NCI-H1694 treated with DMSO at 0.1 percent for 48 hours (cell line): Measurements from ENCODE around the gene NEK3.
"Not testable (repeated sequence)": the region's sequence is repeated elsewhere in the genome, so short reads cannot be mapped to it uniquely, and the experiment has no call there.

Experiments used
- DNase-seq: peaks from one replicate; lab custom pipeline; 2025; lab: John Stamatoyannopoulos, UW

Gene NEK3, protein sequence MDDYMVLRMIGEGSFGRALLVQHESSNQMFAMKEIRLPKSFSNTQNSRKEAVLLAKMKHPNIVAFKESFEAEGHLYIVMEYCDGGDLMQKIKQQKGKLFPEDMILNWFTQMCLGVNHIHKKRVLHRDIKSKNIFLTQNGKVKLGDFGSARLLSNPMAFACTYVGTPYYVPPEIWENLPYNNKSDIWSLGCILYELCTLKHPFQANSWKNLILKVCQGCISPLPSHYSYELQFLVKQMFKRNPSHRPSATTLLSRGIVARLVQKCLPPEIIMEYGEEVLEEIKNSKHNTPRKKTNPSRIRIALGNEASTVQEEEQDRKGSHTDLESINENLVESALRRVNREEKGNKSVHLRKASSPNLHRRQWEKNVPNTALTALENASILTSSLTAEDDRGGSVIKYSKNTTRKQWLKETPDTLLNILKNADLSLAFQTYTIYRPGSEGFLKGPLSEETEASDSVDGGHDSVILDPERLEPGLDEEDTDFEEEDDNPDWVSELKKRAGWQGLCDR

DNA sequence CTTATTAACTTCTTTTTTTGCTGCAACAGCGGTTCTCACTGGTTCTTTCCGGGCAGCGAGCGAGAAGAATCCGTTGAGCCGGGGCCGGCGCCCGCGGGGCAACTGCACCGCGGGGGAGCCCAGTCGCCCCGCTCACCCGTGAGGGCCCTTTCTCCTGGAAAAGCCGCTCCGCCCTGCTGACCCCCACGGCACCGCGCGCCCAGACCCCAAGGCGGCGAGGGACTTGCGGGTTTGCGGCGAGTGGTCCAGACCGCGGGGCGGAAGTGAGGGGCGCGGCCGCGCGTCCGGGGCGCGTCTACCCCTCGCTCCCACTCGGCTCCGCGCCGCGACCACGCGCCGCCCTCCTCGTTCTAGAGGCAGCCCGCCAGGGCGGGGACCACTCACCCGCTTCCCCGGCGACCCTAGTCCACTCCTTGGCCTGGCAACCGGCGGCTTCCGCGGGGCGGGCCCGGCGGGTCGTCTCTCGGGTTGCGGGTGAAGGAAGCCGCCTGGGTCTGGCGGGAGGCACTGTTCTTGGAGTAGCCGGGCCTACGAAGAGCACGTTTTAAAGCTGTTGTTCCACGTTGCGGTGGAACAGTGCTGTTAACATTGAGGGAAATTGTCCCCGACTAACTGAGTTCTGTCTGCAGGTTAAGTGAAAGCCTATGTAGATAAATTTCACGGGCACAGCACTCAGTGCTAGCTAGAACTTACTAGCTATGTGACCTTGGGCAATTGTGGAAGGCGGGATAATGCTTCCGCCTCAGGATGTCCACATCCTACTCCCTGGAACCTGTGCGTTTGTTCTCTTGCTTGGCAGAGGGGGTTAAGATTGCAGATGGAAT is at the start of gene NEK3:
NEK3 (minus strand) TSS at position 439 of the 824 bp plus-strand sequence. CDS start 3,406 bp downstream, outside the sequence.
- DNase-seq: peak; percentile 21

DNA sequence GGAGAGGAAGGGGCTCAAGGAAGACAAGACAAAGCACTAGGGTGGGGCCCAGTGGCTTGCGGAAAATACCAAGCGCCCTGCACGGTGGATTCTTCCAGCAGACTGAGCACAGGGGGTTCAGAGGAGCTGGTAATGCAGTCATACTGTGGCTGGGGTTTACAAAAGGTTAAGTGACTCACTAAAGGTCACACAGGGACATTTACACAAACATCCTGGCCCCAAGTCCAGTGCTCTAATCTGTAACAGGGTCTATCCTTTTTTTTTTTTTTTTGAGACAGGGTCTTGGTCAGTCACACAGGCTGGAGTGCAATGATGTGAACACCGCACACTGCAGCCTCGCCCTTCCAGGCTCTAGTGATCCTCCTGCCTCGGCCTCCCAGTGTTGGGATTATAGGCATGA is 49.0 kb upstream of the NEK3 start:
- DNase-seq: not testable (repeated sequence)

DNA sequence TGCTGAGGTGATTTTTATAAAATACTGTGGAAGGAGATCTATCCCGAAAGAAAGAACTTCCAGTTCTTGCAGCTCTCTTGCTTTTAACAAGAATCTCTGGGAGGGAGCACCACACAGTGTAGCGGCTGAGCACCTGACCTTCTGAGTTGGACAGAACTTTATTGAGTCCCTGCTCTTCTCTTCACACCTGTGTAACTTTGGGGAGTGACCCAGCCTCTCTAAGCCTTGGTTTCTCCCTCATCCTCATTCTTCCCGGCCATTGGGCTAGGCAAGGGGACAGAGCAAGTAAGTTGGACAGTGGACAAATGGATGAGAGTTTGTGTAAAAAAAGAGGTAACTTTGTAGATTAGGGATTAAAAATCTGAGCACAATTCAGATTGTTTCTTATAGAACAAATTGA is 48.5 kb upstream of the NEK3 start:
- DNase-seq: not testable (repeated sequence)

DNA sequence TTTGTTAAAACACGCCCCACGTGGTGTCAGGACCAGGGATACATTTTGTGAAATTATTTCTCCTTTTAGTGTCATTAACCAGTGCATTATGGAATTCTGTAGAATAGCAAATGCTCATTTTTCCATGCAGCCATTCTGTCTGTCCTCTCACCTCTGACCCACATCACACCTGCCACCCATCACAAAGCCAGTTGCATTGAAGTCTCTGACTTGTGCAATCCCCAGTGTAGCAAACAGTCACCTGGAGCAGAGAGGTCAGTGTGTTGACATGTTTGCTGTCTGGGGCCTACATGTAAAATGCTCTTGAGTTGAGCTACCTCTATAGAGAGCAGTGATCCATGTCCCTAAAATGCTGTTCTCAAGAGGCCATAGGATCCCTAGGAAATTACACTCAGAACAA is 47.9 kb upstream of the NEK3 start:
- not testable (repeated sequence) for DNase-seq

DNA sequence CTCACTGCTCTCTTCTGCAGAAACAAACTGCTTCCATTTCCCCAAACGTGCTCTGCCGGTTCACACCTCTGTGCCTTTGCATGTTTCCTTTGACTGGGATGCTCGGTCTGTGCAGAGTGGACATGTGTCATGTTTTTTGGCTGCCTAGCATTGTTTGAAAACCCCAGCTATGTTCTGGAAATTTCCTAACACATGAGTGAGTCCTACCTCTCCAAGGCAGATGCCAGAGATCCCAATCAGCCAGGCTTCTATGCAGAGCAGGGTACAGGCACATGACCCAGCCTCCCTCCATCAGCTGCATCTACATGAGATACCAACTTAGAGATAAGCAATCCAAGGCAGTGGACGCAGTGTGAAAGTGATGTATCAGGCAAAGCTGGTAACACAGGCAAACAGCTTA is 45.1 kb upstream of the NEK3 start:
- not testable (repeated sequence) for DNase-seq

DNA sequence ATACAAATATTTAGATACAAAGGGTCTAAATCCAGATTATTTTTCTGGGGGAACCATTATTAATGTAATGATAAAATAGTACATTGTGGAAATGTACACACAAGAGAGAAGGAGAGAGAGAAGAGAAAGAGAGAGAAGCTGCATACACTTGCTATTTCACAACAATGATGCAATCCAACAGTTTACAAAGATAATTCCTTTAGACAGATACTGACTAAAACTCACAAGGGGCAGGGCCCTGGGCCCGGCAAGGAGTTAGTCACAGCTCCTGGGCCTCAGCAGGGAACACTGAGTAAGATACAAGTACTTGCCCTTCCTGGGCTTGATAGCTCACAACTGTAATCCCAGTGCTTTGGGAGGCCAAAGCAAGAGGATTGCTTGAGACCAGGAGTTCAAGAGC is 44.5 kb upstream of the NEK3 start:
- not testable (repeated sequence) for DNase-seq

DNA sequence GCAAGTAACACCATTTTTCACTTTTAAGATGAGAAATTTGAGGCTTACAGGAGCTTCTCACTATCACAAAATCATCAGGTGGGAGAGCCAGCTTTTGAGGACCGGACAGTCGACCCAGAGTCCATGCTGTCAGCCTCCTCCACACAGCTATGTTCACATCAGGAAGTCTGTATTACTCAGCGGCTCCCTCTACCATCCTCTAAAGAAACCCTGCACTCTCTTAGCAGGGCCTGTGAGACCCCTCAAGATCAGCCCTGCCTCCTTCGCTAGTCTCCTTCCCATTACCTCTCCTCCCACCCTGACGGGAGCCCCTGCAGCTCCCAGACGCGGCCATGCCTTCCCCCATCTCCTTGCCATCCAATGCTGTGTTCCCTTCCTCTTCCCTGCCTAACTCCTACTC is 43.1 kb upstream of the NEK3 start:
- DNase-seq: not testable (repeated sequence)

DNA sequence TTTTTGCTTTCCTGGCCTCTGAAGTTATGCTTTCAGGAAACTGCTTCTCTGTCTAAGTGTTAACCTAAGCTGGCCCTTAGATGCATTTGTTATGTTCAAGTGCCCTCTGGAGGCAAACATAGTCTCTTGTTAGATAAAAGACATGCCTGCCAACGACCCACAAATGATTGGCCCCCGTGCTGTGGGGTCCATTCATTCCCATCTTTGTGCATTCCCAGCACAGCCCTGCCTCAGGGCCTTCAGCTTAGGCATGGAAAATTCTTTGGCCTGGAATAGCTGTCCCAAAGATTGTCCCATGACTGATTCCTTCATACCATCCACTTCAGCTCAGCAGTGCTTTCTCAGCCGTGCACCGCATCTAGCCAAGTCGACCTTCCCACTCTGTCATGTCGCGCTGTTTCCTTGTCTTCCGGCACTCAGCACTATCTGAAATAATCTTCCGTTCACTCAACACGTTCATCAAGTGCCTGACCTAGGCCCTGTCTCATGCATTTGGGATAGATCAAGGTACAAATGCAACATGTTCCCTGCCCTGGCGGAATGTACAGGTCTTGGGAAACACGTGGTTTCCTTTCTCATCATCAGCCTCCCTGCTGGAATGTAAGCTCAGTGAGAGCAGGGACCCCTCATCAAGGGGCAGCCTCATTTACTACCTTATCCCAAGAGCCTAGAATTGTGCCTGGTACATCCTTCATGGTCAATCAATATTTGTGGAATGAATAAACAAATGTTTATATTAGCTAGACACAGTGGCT is 42.2 kb upstream of the NEK3 start:
- DNase-seq: peak; percentile 16

DNA sequence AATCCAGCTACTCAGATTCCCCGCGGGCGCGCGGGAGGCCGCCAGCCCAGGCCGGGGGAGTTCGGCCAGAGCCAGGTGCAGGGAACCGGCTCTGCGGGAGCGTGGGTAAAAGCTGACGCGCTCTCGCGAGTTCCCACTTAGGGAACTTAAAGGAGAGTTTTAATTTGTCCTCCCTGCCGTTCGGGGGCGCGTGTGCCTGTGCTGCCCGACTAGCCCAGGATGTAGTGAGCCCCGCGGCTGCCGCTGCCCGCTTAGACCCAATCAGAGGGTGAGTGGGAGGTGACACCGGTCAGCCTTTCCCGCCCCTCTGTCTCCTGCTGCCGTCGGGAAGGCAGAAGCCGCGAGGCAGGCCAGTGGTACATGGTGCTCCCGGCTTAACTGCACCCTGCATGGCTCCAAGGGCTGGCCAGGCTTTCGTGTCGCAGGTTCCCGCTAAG is 36.0 kb upstream of the NEK3 start:
- no peak for DNase-seq

DNA sequence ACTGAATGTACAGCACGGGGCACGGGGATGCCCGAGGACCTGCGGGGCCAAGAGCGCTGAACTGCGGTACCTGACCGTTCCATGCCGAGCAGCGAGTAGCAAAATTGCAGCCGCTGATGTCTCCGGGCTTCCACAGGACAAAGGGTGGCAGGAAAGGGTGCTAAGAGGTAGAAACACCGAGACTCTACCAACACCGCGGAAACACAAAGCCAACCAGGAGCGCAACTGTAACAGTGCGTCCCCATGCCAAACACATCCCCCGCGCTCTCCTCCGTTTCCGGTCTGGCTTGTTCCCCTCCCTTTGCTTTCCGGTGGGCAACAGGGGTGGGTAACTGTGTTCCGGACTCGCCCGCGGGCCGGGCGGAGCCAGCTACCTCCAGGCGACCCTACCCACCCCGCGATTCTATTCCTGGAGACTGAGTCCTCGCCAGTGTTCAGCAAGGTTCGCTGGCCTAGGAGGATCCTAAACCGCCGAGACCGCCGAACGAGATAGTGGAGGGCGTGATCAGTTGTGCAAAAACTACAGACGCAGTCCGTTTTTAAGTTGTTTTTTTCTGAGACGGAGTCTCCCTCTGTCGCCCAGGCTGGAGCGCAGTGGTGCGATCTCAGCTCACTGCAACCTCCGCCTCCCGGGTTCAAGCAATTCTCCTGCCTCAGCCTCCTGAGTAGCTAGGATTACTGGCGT is 34.9 kb upstream of the NEK3 start:
- peak; percentile 61 for DNase-seq

DNA sequence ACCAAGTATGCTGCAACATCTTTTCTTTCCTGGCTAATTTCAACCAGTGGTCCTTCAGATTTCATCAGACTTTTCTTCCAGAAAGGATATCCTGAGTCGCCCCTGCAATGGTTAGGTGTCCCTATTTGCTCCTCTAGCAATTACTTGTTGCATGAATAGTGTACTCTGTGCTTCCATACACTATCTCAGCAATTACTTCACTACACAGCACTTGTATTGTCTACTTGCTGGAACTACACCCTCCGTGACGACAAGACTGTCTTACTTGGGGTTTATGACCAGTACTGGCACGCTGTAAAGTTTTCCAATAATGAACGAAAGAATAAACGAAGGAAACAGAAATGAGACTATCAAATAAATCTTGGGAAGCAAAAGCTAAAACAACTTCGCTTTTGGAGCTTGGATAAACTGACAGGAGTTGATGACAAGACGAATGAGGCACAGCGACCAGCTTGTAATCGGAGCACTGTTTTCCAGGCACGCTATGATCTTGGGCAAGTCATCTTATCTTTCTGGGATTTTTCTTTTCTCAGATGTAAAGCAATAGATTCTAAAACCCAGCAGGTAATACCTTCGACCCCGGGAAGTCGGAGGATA is 34.3 kb upstream of the NEK3 start:
- DNase-seq: peak; percentile 9

DNA sequence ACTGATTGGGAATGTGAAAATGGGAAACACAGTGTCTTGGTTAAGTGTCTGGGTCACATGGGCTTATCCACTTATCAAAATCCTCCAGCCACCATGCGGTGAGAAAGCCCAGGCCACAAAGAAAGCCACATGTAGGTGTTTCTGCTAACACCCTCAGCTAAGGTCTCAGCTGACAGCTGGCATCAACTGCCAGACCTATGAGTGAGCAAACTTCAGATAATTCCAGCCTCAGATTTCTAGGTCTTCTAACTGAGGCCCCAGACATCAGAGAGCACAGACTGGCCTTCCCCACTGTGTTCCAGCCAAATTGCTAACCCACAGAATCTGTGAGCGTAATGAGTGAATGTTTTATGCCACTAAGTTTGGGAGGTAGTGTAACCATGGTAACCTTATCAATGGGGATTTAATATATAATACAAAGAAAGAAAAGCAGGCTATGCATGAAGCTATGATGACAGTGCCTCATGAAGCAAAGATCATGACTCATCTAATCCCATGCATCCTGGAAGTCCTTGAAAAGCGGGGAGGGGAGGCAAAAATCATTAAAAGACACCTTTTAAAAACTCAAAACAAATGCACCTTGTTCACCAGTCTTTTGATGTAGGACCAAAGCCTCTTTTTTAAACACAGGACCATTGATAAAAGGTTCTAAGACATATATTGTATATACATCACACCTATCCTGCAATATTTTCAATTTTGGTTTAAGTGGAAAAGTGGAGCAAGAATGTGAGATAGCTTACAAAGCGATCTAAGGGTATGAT is 28.2 kb upstream of the NEK3 start:
- not testable (repeated sequence) for DNase-seq

DNA sequence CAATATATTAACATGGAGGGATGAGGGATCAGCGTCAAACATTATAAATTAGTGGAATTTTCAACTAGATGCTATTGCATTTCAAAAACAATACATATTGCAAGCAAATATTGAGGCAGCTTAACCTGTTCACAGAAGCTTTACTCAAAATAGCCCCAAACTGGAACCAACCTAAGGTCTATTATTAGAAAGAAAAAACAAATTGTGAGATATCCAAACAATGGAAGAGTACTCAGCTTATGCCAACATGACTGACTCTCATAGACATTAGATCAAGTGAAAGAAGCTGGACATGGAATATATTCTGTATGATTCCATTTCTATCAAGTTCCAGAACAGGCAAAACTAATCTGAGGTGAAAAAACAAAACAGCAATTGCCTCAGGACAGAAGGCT is 27.6 kb upstream of the NEK3 start:
- no peak for DNase-seq

DNA sequence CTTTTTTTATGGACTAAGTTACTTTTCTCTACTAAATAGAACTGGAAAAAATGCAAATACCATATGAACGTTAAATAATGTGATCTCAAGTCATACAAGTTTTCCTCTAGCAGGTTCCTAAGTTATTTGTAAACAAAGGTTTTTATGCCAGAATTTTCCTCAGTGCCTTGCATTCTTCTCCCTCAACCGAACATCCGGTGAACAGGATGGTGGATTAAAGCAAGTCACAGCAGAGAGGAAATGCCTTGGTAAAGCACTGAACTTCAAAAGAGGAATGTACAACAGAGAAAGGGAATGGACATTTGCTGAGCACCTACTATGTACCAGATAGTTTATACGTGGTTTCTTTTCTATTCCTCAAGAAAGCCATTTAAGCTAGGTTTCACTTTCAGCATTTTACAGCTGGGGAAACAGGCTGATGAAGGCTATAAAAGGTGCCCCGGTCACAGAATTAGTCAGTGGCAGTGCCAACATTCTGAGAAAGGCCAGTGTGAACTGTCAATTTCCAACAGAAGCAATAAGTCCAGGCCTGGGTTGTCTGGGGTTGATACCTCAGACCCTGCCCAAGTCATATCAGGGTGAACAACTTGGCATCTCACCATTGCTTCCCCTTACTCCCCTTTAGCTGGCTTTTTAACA is 22.0 kb upstream of the NEK3 start:
- not testable (repeated sequence) for DNase-seq

DNA sequence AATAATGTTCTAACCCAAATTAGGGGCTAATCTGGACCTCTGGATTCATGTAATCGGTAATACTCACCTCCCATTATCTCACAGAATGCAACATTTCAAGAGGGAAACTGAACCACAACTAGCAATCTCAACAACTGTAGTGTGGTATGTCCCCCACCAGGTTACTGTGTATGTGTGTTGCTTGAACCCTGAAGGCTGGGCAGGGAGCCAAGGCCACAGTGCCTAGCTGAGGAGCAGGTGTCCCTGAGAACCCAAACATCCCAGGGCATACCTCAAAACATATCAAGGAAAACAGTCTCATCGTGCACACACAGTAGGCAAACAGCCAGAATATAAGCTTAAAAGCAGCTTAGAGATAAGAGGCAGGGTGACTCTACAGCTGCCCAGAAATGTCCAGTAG is 20.5 kb upstream of the NEK3 start:
- no peak for DNase-seq

DNA sequence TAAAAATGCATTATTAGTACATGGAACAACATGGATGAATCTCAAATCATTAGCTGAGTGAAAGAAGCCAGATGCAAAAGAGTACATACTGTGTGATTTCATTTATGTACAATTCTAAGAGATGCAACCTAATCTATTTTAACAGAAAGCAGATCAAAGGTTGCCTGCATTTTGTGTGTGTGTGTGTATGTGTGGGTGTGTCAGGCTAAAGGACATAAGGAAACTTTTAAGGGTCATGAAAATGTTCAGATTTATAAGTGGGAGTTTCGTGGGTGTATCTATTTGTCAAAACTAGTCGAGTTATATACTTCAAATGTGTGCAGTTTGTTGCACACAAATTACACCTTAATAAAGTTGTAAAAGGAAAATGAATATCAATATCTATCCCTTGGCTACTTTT is 17.9 kb upstream of the NEK3 start:
- DNase-seq: no peak

DNA sequence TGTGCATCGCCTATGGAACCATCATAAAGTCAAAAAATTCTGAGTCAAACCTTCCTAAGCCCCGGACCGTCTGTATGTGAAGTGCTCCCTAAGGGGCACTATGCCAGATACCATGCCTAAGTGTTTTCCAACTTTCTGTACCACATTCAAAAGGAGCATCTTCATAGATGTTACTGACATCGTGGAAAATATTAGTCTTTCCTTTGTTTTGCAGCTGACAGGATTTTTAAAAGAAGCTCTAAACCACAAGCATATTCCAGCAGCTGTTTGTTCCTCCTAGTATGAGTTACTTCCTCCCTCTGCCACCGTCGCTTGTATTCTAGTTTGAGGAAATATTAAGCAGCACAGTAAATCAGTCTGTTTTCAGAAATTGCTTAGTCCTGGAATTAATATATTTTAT is 14.6 kb upstream of the NEK3 start:
- DNase-seq: not testable (repeated sequence)

DNA sequence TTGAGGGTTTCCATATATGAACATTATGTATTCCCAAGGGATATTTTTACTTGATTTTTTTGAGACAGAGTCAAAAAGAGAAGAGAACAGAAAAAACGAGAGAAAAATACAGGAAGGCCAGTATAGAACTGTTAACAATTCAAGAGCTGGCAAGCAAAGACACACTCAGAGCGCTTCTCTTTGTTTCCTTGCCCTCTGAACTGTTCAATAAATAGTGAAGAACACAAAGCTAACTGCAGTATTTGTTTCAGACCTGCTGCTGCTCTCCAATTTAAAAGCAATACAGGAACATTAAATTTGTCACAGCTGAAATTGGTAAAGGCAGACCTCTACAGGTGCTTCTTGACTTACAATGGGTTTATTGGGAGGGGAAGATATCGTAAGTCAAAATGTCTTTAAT is 14.0 kb upstream of the NEK3 start:
- no peak for DNase-seq

DNA sequence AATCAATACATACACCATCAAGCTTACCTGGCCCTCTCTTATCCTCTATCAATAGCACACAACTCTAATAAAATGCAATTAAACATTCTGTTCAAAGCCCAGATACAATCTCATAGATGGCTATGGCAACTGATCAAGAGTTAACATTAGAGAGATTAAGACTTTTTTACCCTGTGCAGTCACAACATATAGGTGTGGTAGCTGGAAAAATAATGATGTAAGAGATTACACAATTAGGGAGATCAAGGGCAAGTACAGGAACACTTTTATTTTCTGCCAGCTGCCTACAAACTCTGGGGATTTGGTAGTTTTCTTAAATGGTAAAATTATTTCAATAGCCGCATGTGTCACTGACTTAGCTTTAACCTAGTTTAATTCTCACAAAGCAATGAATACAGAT is 12.3 kb upstream of the NEK3 start:
- DNase-seq: not testable (repeated sequence)
